ENCODE data around the gene MCTP1. TPM values are rescaled to one million over a fixed set of nuclear protein-coding genes. Genes with fewer than 3 reads are reported as not detected.

The MCTP1 gene
- 39.3 and 48.2 TPM in 2 replicates for total RNA-seq (2014; rRNA removed; shearing (Covaris generic))
- polyA plus RNA-seq (2015; cell fraction: cytosol; rRNA removed) = 13.9 and 20.3 TPM in 2 replicates
- polyA plus RNA-seq (2015; cell fraction: nucleus; rRNA removed) = 24.6 and 35.7 TPM in 2 replicates

DNA sequence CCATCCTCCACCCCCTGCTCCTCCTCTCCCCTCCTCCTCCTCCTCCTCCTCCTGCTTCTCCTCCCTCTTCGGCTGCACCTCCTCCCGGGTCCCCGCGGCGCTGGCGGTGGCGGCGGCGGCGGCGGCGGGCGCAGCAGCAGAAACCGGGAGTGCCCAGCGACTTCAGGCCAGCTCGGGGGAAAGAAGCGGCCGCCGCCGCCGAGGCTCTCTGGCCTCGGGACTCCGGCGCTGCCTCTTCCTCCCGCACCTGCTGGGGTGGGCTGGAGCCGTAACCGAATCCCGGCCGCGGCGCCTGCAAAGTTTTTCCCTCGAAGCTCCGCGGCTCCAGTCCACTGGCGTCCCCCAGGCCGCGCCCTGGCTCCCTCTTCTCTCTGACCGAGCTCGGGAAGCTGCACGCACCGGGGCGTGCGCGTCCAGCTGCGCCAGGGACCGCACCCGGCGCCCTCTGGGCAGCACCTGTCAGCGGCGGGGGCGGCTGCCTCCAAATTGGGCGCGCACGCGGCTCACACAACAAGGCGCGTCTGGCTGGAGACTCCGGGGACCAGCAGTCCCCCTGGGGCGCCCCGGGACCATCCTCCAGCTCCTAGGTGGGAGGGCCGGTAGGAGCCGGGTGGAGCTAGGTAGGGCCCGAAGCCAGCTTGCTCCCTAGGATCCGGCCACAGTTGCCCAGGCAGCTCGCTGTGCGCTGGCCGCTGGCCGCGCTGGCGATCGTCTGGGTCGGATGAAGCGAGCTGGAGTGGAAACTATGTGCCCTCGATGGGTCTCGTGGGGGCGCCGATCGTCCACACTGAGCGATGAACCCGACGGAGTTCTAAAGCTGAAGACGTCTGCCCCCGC is at the start of gene MCTP1:
MCTP1 (minus strand) TSS at position 523 of the 837 bp plus-strand sequence.
- in situ Hi-C loops (cut with HindIII; ENCODE audit: low pct_unique_long_range_greater_than_20kb, low sequenced_read_pairs) = no loop called here
- peak; percentile 20 for DNase-seq (ENCODE audit: low read depth, low spot score)

DNA sequence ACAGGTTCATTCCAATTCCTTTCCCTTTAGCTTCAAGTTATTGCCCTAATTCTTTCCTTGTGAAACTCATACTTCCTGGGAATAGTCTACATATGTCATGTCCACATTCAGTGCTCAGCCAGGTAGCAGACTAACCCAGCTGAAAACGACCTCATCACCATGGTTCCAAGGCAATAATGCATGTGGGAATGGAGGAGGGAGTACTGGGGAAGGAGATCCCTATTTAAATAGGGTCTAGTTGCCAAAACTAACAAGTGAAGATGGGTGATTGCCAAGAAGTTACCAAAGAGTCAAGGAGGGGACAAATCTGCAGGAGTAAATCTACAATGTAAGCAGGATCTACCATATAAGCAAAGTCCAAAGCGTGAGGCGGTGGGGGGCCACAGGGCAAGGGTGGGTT is 47.3 kb upstream of the MCTP1 start:
- in situ Hi-C loops (cut with HindIII; ENCODE audit: low pct_unique_long_range_greater_than_20kb, low sequenced_read_pairs) = no loop called here
- no peak for DNase-seq (ENCODE audit: low read depth, low spot score)

DNA sequence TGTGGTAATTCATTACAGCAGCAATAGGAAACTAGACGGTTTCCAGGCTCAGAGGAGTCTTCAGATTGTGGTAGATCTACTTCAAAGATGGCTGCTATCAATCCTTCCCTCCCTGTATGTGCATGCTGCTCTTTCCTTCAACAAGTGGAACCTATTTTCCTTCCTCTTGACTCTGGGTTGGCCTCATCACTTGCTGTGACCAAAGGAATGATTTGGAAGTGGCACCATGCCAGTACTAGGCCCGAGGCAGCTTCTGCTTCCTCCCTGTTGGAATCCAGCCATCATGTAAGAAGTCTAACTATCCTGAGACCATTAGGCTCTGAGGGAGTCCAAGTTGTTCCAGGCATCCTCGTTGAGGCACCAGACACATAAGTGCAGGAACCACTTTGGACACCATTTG is 46.5 kb upstream of the MCTP1 start:
- no peak for DNase-seq (ENCODE audit: low read depth, low spot score)
- in situ Hi-C loops (cut with HindIII; ENCODE audit: low pct_unique_long_range_greater_than_20kb, low sequenced_read_pairs) = no loop called here

DNA sequence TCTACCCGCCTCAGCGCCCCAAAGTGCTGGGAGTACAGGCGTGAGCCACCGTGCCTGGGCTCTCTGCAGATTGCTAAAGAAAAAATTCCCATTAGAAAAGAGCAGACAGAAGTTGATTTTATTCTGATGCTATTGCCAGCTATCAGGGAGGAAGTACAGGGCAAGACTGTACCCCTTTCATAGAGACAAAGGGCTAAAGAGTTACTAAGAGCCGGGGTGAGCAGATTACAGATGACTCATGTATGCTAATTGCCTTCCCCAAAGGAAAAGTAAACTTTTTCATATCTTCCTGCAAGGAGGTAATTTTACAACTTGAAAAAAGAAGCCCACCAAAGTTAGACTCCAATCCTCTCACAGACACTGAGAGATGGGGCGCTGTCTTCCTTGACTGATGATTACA is 42.3 kb upstream of the MCTP1 start:
- in situ Hi-C loops (cut with HindIII; ENCODE audit: low pct_unique_long_range_greater_than_20kb, low sequenced_read_pairs) = no loop called here
- DNase-seq (ENCODE audit: low read depth, low spot score) = no peak

DNA sequence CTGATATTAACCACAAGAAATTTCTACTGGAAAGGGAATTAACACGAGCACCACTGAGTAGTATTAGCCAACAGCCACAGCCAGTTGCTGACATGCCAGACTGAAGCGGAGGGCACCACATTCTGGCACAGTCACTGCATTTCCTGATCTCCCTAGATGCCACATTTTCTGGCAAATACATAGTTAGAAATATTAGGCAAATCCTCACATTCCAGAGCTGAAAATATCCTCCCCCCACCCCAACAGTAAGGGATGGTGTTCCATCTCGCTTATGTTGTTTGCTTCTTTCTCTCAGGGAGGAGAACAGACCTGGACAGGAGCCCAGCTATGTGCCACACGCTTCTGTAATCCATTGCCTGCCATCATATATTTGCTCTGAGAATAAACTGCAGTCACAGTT is 32.8 kb upstream of the MCTP1 start:
- in situ Hi-C loops (cut with HindIII; ENCODE audit: low pct_unique_long_range_greater_than_20kb, low sequenced_read_pairs) = no loop called here
- no peak for DNase-seq (ENCODE audit: low read depth, low spot score)

DNA sequence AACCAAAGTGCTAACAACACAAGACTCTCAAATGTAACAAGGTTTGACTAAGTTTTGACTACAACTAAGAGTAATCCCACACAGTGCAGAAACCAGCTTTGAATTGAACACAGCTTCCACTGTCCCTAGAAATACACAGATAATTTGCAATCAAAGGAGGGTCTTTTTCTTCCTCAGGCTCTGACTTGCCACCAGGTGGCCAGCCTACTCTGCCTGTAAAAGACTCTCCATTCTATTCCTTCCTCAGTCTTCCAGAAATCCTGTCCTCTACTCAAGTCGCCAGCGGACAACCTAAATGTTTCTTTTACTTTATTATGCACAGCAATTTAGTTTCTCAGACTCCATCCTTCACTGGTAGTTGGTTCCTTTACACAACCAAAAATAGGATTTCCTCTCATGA is 32.2 kb upstream of the MCTP1 start:
- DNase-seq (ENCODE audit: low read depth, low spot score) = peak; percentile 13
- in situ Hi-C loops (cut with HindIII; ENCODE audit: low pct_unique_long_range_greater_than_20kb, low sequenced_read_pairs) = no loop called here

DNA sequence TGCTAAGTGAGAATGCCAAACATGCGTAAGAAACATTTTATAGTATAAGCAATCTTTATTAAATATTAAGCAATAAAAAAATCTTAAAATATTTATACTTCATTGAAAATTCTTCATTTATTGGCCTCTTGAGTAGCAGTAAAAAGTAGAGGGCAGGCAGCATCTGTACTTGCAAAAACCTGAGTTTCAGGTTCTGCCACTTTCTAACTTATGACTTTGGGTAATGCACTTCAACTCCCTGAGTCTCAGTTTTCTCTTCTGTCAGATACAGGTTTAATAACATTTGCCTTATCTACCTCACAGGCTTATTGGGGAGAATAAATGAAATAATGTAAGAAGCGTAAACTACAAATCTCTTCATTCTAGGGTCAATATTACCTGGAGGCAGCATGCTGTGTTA is 19.8 kb upstream of the MCTP1 start:
- in situ Hi-C loops (cut with HindIII; ENCODE audit: low pct_unique_long_range_greater_than_20kb, low sequenced_read_pairs) = no loop called here
- no peak for DNase-seq (ENCODE audit: low read depth, low spot score)

DNA sequence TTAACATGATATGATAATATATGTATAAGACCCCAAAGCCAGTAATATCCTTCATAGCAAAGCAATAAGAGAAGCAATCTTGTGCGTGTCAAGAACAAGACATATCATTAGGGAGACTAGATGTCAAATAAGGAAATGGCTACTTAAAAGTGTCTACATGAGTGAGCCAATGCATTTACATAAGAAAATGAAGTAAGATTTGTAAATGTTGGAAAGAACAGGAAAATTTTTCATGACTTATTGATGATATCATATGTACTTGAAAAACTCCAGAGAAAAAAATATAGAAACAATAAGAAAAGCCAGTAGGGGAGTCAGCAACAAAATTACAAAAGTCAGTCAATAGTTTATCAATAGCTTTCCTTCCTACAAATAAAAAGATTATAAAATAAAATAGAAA is 13.8 kb upstream of the MCTP1 start:
- no peak for DNase-seq (ENCODE audit: low read depth, low spot score)
- in situ Hi-C loops (cut with HindIII; ENCODE audit: low pct_unique_long_range_greater_than_20kb, low sequenced_read_pairs) = no loop called here

DNA sequence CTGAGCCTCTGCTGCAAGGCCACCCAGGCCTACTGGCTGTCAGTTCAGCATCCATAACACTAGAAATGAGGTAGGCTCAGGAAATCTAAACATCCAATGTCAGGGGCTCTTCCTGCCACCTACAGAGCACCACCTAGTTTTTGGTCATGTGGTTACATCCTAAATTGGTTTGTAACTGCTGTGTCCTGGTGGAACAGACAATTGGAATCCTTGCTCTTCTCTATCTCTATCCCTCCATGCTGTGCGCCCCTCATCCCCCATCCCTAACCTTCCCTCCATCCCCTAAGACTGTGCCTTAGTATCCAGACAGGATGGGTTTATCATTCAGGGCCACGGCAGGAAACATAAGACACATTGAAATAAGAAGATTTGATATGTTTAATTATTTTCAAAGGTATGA is 11.4 kb upstream of the MCTP1 start:
- in situ Hi-C loops (cut with HindIII; ENCODE audit: low pct_unique_long_range_greater_than_20kb, low sequenced_read_pairs) = no loop called here

DNA sequence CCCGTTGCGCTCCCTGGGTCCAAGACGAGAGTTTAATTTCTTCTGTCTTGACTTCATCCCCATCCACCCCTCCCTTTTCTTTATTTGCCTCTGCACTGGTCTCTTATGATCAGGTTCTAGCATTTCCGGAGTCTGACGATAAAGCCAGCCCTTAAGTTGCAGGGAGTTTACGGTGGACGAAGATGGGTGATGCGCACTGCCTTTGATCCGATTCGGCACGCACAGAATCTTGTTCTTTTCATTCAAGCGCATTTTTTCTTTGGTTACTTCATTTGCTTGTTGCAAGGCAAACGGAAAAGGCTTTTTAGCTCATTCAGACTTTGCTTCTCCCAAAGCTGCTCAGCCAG is 488 bp upstream of the MCTP1 start:
- DNase-seq (ENCODE audit: low read depth, low spot score) = no peak
- in situ Hi-C loops (cut with HindIII; ENCODE audit: low pct_unique_long_range_greater_than_20kb, low sequenced_read_pairs) = no loop called here

More for the DNA sequence above, 11.4 kb upstream of the MCTP1 start:
- no peak for DNase-seq (ENCODE audit: low read depth, low spot score)

DNA sequence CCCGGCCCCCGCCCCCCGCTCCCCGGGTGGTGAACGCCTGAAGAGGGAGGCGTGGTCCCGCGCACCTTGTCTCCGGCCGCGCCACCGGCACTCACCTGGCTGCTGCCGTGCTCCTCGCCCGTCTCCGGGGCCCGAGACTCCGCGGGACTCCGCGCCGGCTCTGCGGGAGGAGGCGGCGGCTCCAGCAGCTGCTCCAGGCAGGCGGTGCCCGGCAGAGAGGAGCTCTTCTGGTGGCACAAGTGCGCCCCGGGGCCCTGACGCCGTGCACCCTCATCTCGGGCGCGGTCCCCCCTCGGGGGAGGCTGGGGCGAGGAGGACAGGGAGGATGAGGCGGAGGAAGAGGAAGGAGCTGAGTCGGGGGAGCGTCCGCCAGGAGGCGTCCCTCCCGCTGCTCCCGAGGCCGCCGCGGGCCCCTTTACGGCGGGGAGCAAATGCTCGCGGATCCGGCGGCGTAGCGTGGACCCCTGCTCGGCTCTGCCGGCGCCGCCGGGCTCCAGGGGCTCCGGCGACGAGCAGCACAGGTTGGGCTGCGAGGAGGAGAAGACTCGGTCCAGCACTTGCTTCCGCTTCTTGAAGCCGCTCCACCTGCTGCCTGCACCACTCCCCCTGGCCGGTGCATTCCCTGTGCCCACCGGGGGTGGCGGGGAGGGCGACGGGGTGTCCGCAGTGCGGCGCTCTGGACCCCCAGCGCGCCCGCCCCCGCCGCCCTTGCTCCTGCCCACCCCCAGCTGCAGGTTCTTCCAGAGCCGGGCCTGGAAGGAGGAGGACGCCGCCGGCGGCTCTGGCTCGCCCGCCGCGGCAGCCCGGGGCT is 928 bp downstream of the MCTP1 start:
- DNase-seq (ENCODE audit: low read depth, low spot score) = no peak
- in situ Hi-C loops (cut with HindIII; ENCODE audit: low pct_unique_long_range_greater_than_20kb, low sequenced_read_pairs) = no loop called here

DNA sequence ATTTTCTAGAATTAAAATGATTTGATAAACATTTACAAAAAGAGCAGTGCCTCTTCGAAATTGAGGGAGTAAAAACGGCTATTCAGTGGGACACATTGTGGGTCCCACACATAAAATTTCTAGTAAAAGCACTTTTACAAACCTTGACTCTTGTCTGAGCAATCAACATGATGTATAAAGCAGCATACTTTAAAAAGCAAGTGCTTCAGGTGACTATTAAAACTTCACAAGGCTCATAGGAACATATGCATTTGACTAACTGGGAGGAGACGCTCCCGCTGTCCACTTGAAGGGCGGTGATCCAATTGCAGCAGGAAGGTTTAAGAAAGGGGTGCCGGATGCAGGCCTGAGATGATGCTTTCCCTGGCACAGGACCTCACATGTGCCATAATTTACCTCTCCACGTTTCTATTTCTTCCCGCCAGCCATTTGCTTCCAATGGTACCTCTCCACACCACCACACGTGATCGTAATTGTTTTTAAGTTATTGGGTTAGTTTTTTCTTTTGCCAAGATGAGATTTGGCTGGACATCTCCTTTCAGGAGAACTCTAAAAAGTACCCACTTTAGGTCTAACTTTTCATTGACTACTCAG is 1.8 kb downstream of the MCTP1 start:
- in situ Hi-C loops (cut with HindIII; ENCODE audit: low pct_unique_long_range_greater_than_20kb, low sequenced_read_pairs) = no loop called here
- DNase-seq (ENCODE audit: low read depth, low spot score) = no peak

DNA sequence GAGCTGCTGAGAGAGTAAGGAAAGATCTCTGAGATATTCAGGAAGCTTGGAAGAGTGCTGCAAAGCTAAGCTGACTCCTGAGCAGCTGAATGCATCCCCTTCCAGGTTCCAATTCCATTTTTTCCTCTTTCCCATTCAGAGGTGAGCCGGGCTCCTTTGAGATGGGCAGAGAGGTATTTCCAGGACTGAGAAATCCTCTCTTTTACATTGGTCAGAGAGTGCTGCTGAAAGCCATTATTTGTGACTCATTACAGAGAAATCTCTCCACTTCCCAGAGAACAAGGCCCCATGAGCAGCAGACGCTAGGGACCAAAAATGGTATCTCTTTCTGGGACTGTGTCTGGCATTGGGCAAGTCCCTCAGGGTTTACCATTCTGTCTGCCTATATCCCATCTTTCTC is 3.7 kb downstream of the MCTP1 start:
- in situ Hi-C loops (cut with HindIII; ENCODE audit: low pct_unique_long_range_greater_than_20kb, low sequenced_read_pairs) = no loop called here
- no peak for DNase-seq (ENCODE audit: low read depth, low spot score)

DNA sequence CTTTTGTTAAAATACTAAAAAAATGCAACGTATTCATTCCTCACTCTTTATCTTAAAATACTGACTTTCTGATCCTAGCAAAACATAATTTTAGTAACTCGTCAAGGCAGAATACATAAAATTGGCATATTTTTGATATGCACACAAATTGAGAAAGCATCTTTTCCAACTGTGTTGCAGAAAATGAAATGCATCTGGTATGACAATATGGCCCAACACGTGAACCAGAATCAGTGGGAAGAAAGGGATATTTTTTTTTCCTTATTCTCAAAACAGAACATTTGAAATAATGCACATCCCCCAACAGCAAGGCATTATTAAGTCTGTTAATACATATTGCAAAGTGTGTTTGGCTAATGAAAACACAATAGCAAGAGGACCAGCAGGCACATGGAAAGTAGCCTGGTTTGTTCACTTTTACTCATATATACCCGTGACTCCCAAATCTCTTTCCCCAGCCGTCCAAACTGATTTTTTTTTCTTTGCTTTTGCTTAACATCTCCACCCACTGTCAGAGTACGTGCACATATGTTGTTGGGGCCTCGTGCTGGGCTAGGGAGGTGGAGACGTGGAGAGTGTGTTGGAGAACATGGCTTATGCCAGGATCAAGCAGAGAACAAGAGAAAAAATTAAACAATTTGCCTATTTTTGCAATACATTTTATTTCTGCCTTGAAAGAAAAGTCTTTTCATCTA is 4.3 kb downstream of the MCTP1 start:
- in situ Hi-C loops (cut with HindIII; ENCODE audit: low pct_unique_long_range_greater_than_20kb, low sequenced_read_pairs) = no loop called here
- DNase-seq (ENCODE audit: low read depth, low spot score) = no peak

DNA sequence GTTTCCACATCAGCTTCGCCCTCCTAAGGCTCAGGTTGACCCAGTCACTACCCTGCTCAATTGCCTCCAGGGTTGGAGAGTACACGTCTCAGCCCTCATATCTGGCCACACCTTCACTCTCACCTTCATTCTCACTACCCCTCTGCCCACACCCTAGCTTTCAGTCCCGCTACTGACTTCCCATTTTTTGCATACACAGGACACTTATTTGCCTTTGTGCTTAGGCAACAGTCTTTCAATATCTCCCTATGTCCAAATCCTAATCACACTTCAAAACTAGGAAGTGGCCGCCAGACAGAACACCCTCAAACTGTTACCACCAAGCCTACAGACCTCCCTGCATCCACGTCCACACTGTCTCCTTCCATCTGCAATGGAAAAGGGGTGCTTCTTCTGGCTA is 10.9 kb downstream of the MCTP1 start:
- in situ Hi-C loops (cut with HindIII; ENCODE audit: low pct_unique_long_range_greater_than_20kb, low sequenced_read_pairs) = no loop called here

DNA sequence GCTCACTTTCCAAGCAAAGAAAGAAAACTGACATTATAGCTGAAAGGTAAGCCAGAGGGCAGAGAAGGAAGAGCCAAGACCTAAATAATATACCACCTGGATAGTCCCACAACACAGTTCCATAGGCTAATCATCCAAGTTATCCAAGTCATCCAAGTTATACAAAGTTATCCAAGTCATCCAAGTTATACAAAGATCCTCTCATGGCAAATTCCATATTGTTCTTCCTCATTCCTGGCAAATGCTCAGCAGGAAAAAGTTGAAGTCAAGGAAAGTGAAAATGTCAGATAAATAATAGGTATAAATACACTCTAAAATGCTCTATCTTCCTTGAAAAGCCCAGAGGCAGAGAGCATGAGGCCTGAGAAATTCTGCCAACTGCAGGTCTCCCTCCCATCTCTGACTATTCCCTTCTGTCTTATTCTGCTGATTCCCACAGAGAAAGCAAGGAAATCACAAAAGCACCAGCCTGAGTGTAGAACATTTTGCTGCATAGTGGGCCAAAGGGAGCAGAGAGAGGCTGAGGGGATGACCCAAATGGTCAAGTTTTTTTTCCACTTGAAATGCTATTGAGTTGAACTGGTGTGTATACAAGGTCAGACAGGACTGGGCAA is 12.5 kb downstream of the MCTP1 start:
- no peak for DNase-seq (ENCODE audit: low read depth, low spot score)
- in situ Hi-C loops (cut with HindIII; ENCODE audit: low pct_unique_long_range_greater_than_20kb, low sequenced_read_pairs) = no loop called here

More for the DNA sequence above, 10.9 kb downstream of the MCTP1 start:
- DNase-seq (ENCODE audit: low read depth, low spot score) = no peak

DNA sequence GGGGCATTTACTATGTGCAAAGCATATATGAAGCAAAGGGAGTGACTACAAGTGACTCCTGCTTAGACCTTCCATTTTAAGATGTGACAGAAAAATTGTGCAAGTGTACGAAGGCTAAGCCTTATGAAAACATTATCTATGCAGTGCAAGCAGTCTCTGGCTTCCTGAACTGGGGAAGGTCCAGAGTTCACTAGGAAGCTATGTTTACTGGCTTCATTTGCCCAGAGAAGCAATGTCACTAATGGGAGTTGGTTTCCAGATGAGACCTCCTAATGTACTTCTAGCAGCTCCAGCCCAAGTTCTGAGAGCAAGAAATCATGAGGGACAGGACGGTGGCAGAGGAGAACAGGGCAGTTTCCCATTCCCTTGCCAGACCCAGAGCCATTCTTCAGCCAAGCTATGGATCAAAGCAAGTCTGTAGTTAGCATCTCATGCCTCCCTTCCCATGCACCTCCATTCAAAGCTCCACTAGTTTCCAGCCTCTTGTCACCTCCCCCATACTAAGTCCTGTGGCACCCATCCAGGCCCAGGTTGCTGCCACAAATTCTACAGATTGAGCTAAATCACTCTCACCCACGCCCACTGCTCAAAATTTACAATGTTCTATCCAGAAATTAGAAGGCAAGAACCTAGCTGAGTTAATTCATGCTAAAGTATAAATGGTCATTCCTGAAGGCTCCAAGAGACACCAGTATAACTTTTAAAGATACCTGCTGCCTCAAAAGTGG is 21.8 kb downstream of the MCTP1 start:
- in situ Hi-C loops (cut with HindIII; ENCODE audit: low pct_unique_long_range_greater_than_20kb, low sequenced_read_pairs) = no loop called here
- no peak for DNase-seq (ENCODE audit: low read depth, low spot score)

Data from SK-MEL-5 (cell line).